GM19468 (cell line): ENCODE data around the gene SLC25A44.

Source experiments
- ATAC-seq: cut with Tn5 transposase; IDR thresholded peaks from one replicate; pipeline ENCODE4 v1.9.1; 2021; ENCODE audit warnings: mild to moderate bottlenecking, moderate library complexity, moderate number of reproducible peaks; ENCODE audit not compliant: unreplicated experiment; ENCODE audit errors: extremely low read depth

SLC25A44 gene

GRCh38 chr1:156193488-156194299 lies at the start of gene SLC25A44:
TSS of gene SLC25A44 (plus strand) at chr1:156194104. CDS start at chr1:156199848, 5,744 bp downstream.
- peak; percentile 92 for ATAC-seq

- ATAC-seq, result no peak
Measured at GRCh38 chr1:156144742-156145141, 49.2 kb upstream of the SLC25A44 start.

GRCh38 chr1:156145650-156146019 lies 48.3 kb upstream of the SLC25A44 start:
- ATAC-seq, result no peak

- ATAC-seq, result no peak
Measured at GRCh38 chr1:156146020-156146768, 47.7 kb upstream of the SLC25A44 start.

- no peak for ATAC-seq
Measured at GRCh38 chr1:156146769-156147405, 47.0 kb upstream of the SLC25A44 start.

- ATAC-seq, result no peak
Measured at GRCh38 chr1:156148216-156148615, 45.7 kb upstream of the SLC25A44 start.

GRCh38 chr1:156149374-156150332 lies 44.3 kb upstream of the SLC25A44 start:
- ATAC-seq, result peak; percentile 34

GRCh38 chr1:156150333-156151011 lies 43.4 kb upstream of the SLC25A44 start:
- ATAC-seq, result no peak

- ATAC-seq, result no peak
Measured at GRCh38 chr1:156151093-156151688, 42.7 kb upstream of the SLC25A44 start.

- no peak for ATAC-seq
Measured at GRCh38 chr1:156152628-156153027, 41.3 kb upstream of the SLC25A44 start.

GRCh38 chr1:156153362-156153761 lies 40.5 kb upstream of the SLC25A44 start, which contains the start of gene SEMA4A:
TSS of gene SEMA4A (plus strand) at chr1:156153585. CDS start at chr1:156154579, 994 bp downstream.
- ATAC-seq, result no peak

GRCh38 chr1:156154317-156154749 lies 39.6 kb upstream of the SLC25A44 start:
- no peak for ATAC-seq

GRCh38 chr1:156155756-156156510 lies 38.0 kb upstream of the SLC25A44 start:
- no peak for ATAC-seq

GRCh38 chr1:156157506-156157905 lies 36.4 kb upstream of the SLC25A44 start:
- ATAC-seq, result no peak

GRCh38 chr1:156157966-156158365 lies 35.9 kb upstream of the SLC25A44 start:
- ATAC-seq, result no peak

GRCh38 chr1:156160000-156160742 lies 33.7 kb upstream of the SLC25A44 start:
- ATAC-seq, result no peak

GRCh38 chr1:156160743-156161171 lies 33.1 kb upstream of the SLC25A44 start:
- no peak for ATAC-seq
